ENCODE results near the gene RASGRF2. TPM values are rescaled to one million over a fixed set of nuclear protein-coding genes. Genes with fewer than 3 reads are reported as not detected.
"Not testable (repeated sequence)": the region's sequence is repeated elsewhere in the genome, so short reads cannot be mapped to it uniquely, and the experiment has no call there.

RASGRF2 gene
- total RNA-seq, 1 donor from 2014 or later: 1.4 TPM

- no peaks in the 10 kb centered on the region for H3K36me3 Mint-ChIP-seq (ENCODE audit: unreplicated experiment)
- no peak for TF ChIP-seq CTCF (IDR thresholded peaks at IDR 0.05; ENCODE audit: partially characterized antibody, unreplicated experiment)
- H3K4me3 Mint-ChIP-seq (ENCODE audit: unreplicated experiment): no peak overlapping the region
- no peaks in the 10 kb centered on the region for H3K9me3 Mint-ChIP-seq (ENCODE audit: unreplicated experiment)
- DNase-seq: no peak
- no peaks in the 10 kb centered on the region for H3K4me1 Mint-ChIP-seq (ENCODE audit: low read depth, unreplicated experiment)
- H3K27me3 Mint-ChIP-seq (ENCODE audit: unreplicated experiment): no peaks in the 10 kb centered on the region
- H3K27ac Mint-ChIP-seq (ENCODE audit: unreplicated experiment): no peak overlapping the region
These were observed 47.5 kb downstream of the RASGRF2 start for GRCh38 chr5:81007637-81008027.

- Mint-ChIP-seq H3K4me1 (ENCODE audit: low read depth, unreplicated experiment) (no peaks in the 10 kb centered on the region), H3K27ac (ENCODE audit: unreplicated experiment) (no peak overlapping the region), H3K36me3 (ENCODE audit: unreplicated experiment) (no peaks in the 10 kb centered on the region), H3K4me3 (ENCODE audit: unreplicated experiment) (no peak overlapping the region), H3K9me3 (ENCODE audit: unreplicated experiment) (no peaks in the 10 kb centered on the region), H3K27me3 (ENCODE audit: unreplicated experiment) (no peaks in the 10 kb centered on the region)
- TF ChIP-seq CTCF (IDR thresholded peaks at IDR 0.05; ENCODE audit: partially characterized antibody, unreplicated experiment): no peak
- no peak for DNase-seq
These were observed 50.4 kb downstream of the RASGRF2 start for GRCh38 chr5:81010336-81011169.

GRCh38 chr5:81014348-81014747 lies 54.2 kb downstream of the RASGRF2 start:
- no peaks in the 10 kb centered on the region for H3K4me1 Mint-ChIP-seq (ENCODE audit: low read depth, unreplicated experiment)
- no peaks in the 10 kb centered on the region for H3K27me3 Mint-ChIP-seq (ENCODE audit: unreplicated experiment)
- DNase-seq: no peak
- no peak overlapping the region for H3K27ac Mint-ChIP-seq (ENCODE audit: unreplicated experiment)
- H3K36me3 Mint-ChIP-seq (ENCODE audit: unreplicated experiment): no peaks in the 10 kb centered on the region
- H3K9me3 Mint-ChIP-seq (ENCODE audit: unreplicated experiment): no peaks in the 10 kb centered on the region
- TF ChIP-seq CTCF (IDR thresholded peaks at IDR 0.05; ENCODE audit: partially characterized antibody, unreplicated experiment): no peak
- no peak overlapping the region for H3K4me3 Mint-ChIP-seq (ENCODE audit: unreplicated experiment)

GRCh38 chr5:81016116-81016515 lies 56.0 kb downstream of the RASGRF2 start:
- TF ChIP-seq CTCF (IDR thresholded peaks at IDR 0.05; ENCODE audit: partially characterized antibody, unreplicated experiment): no peak
- Mint-ChIP-seq H3K9me3 (ENCODE audit: unreplicated experiment) (no peaks in the 10 kb centered on the region), H3K4me3 (ENCODE audit: unreplicated experiment) (no peak overlapping the region), H3K4me1 (ENCODE audit: low read depth, unreplicated experiment) (no peaks in the 10 kb centered on the region), H3K27me3 (ENCODE audit: unreplicated experiment) (no peaks in the 10 kb centered on the region), H3K36me3 (ENCODE audit: unreplicated experiment) (no peaks in the 10 kb centered on the region), H3K27ac (ENCODE audit: unreplicated experiment) (no peak overlapping the region)
- no peak for DNase-seq

- H3K27ac Mint-ChIP-seq (ENCODE audit: unreplicated experiment): no peak overlapping the region
- no peak for DNase-seq
- no peak for TF ChIP-seq CTCF (IDR thresholded peaks at IDR 0.05; ENCODE audit: partially characterized antibody, unreplicated experiment)
- H3K36me3 Mint-ChIP-seq (ENCODE audit: unreplicated experiment): no peaks in the 10 kb centered on the region
- H3K4me1 Mint-ChIP-seq (ENCODE audit: low read depth, unreplicated experiment): no peaks in the 10 kb centered on the region
- peaks cover 3% of the 10 kb centered on the region for H3K27me3 Mint-ChIP-seq (ENCODE audit: unreplicated experiment)
- H3K4me3 Mint-ChIP-seq (ENCODE audit: unreplicated experiment): no peak overlapping the region
- peaks cover 3% of the 10 kb centered on the region for H3K9me3 Mint-ChIP-seq (ENCODE audit: unreplicated experiment)
These were observed 57.2 kb downstream of the RASGRF2 start for GRCh38 chr5:81017320-81017719.

- not testable (repeated sequence) for H3K9me3 Mint-ChIP-seq (ENCODE audit: unreplicated experiment); H3K27ac Mint-ChIP-seq (ENCODE audit: unreplicated experiment); H3K27me3 Mint-ChIP-seq (ENCODE audit: unreplicated experiment); DNase-seq; H3K4me3 Mint-ChIP-seq (ENCODE audit: unreplicated experiment); H3K4me1 Mint-ChIP-seq (ENCODE audit: low read depth, unreplicated experiment); H3K36me3 Mint-ChIP-seq (ENCODE audit: unreplicated experiment)
These were observed 58.4 kb downstream of the RASGRF2 start for GRCh38 chr5:81018608-81019007.

Data from glutamatergic neuron (in vitro differentiated cells).